HG02588 (cell line): ENCODE measurements around the gene ACTR1A.

Experiments
- ATAC-seq: cut with Tn5 transposase; IDR thresholded peaks from one replicate; pipeline ENCODE4 v1.9.1; 2021; ENCODE audit warnings: mild to moderate bottlenecking, moderate library complexity; ENCODE audit not compliant: unreplicated experiment

ACTR1A gene

DNA sequence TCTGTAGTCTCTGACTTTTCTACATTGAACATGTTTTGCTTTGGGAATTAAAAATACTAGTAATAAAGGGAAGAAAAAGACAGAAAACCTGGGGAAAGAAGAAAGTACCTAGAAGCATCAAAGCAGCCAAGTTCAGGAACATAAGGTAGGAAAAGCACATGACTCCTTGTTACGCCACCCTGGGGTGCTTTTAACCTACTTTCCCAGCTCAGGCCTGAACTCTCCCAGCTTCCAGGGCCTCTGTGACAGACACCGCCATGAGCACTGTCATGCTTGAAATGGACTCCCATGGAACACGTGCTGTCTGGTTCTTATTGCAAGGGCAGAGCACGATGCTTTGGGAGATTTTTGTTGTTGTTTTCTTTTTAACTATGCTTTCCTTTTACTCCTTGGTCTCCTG is 11.4 kb downstream of the ACTR1A start:
- no peak for ATAC-seq

DNA sequence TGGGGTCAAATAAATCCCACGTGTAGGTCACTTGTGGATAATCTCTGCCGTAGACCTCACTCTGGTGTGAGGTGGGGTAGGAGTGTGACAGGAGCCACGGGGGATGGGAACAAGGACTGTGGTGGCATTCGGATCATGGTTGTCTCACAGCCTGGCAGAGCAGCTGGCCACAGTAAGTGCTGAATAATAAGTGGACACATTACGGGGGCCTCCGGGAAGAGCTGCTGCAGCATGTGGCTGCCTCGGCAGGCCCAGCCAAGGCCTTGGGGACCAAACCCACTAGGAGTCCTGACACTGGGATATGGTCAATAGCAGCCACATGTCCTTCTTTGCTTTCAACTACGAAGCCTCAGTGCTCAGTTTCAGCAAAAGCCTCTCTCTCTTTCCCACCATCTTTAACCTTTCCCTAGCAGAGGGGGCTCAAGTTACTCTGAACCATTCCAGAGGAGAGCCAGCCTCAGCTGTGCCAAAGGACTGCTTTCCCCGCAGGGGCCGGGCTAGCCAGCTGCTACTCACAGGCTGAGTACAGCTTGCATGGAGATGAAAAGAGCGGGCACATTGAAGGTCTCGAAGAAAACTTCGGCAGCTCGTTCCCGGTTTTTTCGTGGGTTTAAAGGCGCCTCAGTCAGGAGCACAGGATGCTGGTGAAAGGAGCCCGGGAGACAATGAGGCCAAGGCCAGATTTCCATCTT is 17.3 kb downstream of the ACTR1A start:
- ATAC-seq, result no peak

DNA sequence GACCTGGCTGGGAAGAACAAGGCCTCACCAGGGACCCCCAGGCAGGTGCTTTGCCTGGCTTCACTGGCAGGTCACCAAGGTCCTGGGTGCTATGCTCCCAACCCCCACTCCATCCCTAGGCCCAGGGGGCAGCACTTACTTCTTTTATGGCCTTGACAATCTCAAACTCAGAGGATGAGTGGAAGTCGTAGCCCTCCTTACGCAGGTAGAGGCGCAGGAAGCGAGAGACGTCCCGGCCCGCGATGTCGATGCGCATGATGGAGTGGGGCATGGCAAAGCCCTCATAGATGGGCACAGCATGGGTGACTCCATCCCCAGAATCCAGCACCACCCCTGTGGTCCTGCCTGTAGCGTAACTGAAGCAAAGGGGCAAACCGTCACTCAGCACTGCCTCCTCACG is 18.5 kb downstream of the ACTR1A start:
- ATAC-seq, result no peak

DNA sequence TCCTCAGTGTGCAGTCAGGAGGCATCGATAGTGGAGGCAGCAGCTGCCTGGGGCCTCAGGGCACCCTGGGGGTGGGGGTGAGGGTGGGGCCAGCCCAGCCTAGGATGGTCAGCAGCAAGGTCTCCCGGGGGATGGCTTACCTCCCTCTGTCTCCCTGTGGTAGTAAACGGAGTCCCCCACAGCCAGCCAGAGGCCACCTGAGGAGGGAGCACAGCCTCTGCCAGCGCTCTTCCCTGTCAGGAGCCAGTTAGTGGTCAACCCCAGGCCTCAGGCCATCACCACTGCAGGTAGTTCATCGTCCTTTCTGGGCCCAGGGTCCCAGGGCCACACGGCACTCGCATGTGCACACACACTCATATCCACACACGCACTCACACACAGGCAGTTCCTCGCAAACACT is 22.1 kb downstream of the ACTR1A start:
- no peak for ATAC-seq

DNA sequence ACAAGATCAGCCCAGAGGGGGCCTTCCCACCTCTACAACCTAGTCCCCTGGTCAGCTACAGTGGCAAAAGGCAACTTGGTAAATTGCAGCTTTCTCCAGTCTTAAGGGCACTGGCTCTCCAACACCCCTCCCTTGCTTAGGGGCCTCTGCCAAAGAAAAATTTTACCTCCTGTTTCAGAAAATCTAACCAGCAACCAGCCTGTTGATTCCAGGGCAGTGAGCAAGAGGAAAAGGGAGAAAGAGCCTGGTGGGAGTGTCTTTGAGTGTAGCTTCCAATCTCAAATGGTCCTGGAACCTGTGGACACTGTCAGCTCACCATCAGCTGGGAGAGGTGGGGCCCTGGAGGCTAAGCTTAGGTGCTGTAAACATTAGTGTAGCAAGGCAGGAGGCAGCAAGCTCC is 22.9 kb downstream of the ACTR1A start:
- no peak for ATAC-seq

DNA sequence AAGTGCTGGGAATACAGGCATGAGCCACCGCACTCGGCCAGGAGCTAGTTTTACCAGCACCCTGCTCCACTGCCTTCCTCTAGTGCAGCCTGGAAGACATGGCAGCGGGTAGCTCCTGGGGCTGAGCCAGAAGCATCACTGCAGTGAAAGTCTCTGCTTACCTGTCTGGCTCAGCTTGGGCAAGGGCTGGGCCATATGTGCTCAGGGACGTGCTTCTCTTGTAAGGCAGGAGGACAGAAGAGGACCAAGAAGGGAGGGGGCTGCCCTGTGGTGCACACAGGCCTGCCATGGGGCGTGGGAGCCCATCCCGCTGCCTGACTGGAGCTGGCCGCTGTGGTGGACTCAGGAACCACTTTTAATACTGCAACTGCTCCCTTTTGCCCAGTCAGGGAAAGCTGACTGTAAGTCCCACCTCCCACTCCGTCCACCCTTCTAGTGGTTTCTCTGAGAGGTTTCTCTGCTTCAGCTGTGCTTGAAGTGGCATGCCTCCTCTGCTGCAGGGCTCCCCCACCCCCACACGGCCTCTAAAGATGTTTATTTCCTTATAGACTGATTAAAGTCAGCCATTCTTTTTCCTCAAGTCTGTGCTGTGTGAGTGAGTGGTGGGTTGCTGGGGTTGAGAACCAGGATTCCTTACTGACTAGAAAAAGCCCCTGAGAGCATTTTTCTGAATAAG is 25.9 kb downstream of the ACTR1A start:
- no peak for ATAC-seq

DNA sequence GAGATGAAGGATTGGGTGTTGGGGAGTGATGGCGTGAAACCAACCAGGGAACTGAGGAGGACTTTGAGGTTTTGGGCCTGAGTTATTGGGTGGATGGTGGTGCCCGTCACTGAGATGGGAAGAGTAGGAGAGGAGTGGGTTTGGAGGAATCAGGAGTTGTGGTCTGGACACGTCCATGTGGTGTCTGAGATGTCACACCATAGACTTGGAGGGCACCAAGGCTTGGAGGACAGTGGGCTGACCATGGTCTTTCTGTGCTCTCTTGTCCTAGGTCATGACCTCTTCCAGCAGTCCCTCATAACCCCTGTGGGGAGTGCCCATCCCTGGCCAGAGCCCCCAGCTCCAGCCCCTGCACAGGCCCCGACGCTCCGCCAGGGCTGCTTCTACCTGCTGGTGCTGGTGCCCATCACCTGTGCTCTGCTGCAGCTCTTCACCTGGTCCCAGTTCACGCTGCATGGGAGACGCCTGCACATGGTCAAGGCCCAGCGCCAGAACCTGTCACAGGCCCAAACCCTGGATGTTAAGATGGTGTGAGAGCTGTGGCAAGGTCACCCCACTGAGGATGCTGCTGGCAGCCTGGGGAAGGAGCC is 27.0 kb downstream of the ACTR1A start:
- no peak for ATAC-seq

DNA sequence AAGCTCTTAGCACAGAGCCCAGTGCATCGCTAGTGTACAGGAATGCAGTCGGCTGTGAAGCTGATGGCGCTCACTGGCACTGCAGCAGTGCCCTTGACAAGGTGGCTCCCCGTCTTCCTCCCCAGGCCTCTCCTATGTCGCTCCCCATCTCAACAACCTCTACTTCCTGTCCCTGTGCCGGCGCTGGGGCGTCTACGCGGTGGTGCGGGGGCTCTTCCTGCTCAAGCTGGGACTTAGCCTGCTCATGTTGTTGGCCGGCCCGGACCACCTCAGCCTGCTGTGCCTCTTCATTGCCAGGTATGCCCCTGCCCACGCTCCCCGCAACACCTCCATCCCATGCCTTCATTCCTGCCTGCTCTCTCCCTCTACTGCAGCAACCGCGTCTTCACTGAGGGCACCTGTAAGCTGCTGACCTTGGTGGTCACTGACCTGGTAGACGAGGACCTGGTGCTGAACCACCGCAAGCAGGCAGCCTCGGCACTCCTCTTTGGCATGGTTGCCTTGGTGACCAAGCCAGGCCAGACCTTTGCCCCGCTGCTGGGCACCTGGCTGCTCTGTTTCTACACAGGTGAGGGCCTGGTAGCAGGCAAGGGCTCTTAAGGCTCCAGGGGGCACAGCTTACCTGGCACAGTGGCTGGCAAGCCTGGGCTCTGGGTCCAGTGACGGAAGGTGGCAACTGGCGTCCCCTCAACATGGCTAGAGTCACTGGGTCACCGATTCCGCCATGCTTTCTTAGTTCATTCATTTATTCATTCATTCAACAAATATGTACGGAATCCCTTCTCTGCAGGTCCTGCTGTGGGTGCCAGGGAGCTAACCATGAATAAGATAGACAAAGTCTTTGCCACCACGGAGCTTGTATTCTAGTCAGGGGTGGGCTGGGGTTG is 28.8 kb downstream of the ACTR1A start:
- ATAC-seq, result no peak

DNA sequence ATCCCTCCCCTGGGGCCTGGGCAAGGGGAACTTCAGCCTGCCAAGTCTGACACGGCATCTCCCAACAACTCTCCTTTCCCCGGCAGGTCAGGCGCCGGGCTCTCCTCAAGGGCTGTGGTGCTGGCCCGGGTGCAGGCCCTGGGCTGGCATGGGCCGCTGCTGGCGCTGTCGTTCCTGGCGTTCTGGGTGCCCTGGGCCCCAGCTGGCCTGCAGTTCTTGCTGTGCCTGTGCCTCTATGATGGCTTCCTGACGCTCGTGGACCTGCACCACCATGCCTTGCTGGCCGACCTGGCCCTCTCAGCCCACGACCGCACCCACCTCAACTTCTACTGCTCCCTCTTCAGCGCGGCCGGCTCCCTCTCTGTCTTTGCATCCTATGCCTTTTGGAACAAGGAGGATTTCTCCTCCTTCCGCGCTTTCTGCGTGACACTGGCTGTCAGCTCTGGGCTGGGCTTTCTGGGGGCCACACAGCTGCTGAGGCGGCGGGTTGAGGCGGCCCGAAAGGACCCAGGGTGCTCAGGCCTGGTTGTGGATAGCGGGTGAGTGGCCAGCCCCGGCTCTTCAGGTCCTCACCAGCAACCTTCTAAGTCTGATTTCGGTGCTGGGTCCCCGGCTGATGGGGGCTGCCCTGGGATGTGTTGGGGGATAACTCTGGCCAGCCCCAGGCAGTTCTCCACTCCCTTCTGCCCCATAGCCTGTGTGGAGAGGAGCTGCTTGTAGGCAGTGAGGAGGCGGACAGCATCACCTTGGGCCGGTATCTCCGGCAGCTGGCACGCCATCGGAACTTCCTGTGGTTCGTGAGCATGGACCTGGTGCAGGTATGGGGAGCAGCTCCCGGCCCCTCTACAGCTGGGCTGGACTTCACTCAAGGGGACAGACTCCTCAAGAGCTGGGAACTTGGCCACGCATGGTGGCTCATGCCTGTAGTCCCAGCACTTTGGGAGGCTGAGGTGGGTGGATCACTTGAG is 31.6 kb downstream of the ACTR1A start:
- no peak for ATAC-seq

DNA sequence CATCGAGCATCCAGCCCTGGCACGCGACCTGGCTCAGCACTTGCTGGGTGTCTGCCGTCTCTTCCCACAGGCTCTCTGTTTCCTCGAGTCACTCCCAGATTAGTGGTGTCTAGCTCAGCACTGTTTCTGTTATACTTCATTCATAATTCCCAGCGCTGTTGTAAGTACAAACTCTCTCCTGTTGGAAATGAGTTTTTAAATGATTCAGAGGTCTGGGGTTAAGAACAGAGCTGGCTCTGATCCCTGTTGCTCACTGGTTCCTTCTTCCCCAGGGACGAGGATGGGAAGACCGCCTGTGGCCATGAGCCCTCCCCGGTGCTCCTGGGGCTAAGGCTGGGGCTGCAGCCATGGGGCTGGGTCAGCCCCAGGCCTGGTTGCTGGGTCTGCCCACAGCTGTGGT is 33.8 kb downstream of the ACTR1A start:
- no peak for ATAC-seq

DNA sequence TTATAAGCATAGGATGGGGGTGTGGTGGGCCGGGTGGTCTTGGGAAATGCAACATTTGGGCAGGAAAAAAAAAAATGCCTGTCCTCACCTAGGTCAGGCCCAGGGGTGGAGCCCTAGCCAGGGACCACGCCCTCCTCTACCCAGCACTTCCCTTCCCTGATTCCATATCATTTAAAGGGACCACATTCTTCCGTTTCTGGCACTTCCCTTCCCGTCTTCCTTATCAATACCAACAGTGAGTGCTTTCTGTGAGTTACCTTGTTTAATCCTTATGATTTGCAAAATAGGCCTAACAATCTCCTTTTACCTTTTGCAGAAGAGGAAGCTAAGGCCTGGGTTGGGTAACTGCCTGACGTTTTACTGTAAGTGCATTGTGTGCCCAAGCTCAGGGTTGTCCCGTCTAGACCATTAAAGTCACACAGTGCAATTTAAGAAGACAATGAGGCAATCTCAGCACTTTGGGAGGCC is 34.5 kb downstream of the ACTR1A start:
- no peak for ATAC-seq

DNA sequence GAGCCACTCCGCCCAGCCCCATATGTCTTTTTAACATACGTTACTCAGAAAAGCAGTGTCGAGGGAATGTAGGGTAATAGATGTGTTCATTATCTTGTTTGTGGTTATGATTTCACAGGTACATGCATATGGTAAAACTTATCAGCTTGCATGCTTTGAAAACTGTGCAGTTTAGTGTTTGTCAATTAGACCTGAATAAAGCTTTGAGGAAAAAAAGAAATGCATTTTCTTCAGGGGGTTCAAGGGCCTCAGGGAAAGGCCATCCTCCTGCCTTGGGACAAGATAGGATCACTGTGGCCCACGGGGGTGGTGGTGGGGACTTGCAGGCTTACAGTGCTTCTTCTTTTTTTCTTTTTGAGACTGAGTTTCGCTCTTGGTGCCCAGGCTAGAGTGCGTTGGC is 35.2 kb downstream of the ACTR1A start:
- ATAC-seq, result no peak

DNA sequence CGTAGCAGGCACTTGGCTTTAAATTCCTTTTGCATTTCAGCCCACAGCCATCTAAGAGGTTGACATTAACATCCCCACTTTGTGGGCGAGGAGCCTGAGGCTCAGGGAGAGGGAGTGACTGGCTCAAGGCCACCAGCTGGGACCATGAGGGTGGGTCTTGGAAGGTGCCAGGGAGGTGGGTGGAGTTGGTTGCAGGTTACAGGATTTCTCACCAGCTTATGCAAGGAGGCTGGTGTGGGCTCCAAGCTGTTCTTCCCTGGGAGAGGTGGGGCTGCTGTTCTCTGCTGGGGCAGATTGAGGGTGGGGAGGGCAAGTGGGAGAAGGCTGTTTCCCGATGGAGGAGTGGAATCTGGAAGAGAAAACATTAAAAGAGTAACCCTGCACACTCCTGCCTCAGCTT is 37.0 kb downstream of the ACTR1A start:
- ATAC-seq, result no peak

DNA sequence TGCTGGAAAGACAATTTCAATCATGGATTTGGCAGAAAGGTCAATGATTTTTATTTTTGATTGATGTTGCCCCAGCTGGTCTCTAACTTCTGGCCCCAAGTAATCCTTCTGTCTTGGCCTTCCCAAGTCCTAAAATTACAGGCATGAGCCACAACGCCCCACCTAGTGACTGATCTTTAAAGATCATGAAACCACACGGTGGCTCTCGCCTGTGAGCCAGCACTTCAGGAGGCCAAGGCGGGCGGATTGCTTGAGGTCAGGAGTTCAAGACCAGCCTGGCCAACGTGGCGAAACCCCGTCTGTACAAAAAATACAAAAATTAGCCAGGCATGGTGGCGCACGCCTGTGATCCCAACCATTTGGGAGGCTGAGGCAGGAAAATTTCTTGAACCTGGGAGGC is 38.5 kb downstream of the ACTR1A start:
- no peak for ATAC-seq

DNA sequence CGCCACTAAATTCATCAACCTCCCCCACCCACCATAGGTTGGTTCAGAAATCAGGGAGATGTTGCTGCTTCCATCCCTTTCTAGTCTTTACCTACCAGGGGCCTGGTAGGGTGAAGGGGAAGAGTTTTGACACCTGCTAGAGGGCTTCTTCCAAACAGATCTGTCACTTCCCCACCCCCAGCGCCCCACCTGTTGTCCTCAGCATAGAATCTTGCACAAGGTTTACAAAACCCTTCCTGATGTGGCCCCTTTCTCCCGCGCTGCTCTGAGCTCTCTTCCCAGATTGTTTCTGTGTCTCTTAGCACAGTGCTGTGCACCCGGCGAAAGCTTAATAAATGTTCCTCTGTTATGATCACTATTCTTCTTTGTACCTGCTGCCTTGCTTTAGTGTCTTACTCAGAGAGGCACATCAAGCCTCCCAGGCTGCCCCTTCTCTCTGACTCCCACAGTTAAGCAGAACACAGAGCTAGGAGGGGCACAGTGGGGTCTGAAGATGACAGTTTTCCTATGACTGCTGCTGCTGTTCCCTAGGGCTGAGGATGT is 39.9 kb downstream of the ACTR1A start:
- ATAC-seq, result no peak

DNA sequence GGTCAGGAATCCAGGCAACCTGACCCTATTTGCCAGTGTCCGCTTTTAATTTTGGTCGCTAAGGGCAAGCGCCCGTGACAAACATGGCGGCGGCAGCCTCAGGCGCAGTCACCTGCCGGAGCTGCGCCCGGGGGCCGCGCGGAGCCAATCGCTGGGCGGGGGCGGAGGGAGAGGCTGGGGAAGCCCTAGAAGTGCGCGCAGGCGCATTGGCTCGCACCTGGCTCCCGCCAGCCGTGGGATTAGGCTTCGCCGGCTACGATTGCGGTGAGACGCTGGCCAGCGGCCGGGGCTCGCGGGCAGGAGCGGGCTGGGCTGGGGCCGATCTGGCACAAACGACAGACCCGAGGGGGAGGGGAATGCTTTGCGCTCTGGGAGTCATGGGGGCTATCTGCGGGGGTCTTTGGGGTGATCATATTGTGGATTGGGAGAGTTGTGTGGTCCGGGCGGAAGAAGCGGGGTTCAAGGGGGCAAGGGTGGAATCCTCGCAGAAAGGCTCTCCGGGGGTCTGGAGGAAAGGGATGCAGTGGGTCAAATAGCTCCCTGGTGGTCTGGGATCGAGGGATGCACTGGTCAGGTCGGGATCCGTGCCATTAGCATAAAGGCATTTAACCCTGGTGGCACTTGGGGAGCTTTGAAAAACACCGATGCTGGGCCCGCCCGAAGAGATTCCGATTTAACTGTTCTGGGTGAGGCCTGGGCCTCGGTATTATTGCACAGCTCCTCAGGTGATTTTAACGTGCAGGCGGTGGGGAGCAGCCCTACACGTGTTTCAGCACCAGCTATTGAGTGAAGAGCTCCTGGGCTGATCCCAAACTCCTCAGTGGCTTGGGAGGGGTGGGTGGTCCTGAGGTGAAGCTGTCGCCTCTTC is 41.1 kb downstream of the ACTR1A start:
- ATAC-seq, result peak; percentile 89

DNA sequence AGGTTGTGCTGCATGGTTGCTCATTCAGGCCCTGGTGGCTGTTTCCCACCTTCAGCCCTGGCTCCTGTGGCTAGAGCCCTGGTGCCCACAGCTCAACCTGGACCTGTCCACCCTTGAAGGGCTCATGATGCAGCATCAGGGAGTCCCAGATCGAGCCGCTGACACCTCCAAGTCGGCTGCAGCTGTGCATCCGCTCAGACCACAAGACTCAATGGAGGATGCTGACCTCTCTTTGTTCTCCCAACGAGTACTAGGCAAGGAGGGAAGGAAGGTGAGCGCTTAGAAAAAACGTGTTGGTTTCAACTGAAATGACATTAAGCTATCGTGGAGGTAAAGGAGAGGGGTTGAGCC is 41.7 kb downstream of the ACTR1A start:
- peak; percentile 23 for ATAC-seq

DNA sequence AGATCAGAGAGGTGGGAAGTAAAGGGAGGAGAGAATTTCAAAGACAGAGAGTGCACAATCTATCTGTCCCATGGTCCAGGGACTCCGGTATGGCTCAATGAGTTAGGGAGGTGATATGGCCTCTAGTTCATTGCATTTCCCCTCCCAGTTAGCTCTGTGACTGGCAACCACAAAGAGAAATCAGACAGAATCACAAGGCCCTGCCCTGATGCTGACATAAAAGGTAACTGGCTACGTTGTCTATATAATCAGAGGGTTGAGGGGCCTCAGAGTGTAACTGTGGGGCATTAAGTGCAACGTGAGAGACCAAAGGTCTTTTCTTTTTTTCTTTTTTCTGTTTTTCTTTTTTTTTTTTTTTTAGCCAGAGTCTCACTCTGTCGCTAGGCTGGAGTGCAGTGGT is 43.9 kb downstream of the ACTR1A start:
- no peak for ATAC-seq

DNA sequence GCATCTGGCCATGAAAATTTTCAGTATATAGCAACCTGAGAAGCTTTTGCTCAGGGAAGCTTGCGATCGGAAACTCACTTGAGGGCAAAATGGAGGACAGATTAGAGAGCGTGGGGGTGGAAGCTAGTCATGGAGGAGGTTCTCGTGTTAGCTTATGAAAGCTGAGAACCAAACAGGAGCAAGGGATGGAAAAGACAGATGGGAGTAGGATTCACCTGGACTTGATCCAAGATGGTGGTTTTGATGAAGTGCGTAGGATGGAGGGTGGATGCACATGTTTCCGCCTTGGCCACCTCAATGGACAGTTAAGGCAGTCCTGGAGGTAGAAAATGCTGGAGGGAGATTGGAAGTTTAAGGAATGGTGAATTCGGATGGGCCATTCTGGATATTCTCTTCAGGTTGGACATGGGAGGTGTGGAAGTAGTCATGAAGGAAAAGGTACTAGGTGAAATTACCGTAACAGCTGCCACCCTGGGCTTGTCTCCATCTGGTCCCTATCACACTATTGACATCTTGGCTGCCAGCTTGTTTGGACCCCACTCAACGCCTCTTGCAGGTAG is 44.8 kb downstream of the ACTR1A start:
- no peak for ATAC-seq
